Cardiac septum (tissue), 1 donor: ENCODE measurements around the gene PDIA3. TPM values are rescaled to one million over a fixed set of nuclear protein-coding genes. Genes with fewer than 3 reads are reported as not detected.
"Not testable (repeated sequence)": the region's sequence is repeated elsewhere in the genome, so short reads cannot be mapped to it uniquely, and the experiment has no call there.

Source experiments
- DNase-seq: peaks from one replicate; pipeline ENCODE4 v3.0.0-alpha.2; 2020; ENCODE audit warnings: low spot score
- intact Hi-C: fragments of 100-400 bp; cut with DNase I; formaldehyde crosslinking; loops from one replicate; pipeline ENCODE4 v1.14.0; 2022
- microRNA-seq: library from miRNA; unstranded; fragments of <30 nt; microRNA quantifications from one replicate; pipeline ENCODE4 v1.2.0, GENCODE V29; 2020
- total RNA-seq: library from RNA; stranded (reverse); fragmentation: NEBNext Ultra II Directional; extraction: Animal tissue kit (Norgen Biotek cat#: 25700); gene quantifications from one replicate; pipeline ENCODE4 v1.2.1, GENCODE V29; 2021
- donor health status: DM: no; HTN: no; CAD: no.

PDIA3 gene
- total RNA-seq, 1 donor from 2014 or later, result 176 TPM

- DNase-seq, result no peak
- intact Hi-C loops, result no loop called here
Observed at GRCh38 chr15:43808435-43808950, 62.3 kb downstream of the PDIA3 start.

- intact Hi-C loops, result no loop called here
- DNase-seq, result no peak
Observed at GRCh38 chr15:43808960-43809678, 62.9 kb downstream of the PDIA3 start.

- intact Hi-C loops, DNase-seq: not testable (repeated sequence)
Observed at GRCh38 chr15:43815064-43815463, 68.8 kb downstream of the PDIA3 start.

GRCh38 chr15:43821505-43821904 is 75.3 kb downstream of the PDIA3 start:
- intact Hi-C loops, result no loop called here
- DNase-seq, result no peak

Small RNA genes within 50 kb of the gene (microRNA-seq; reads per million reads assigned to microRNA genes)
- gene MIR1282, result not detected

Other genes with a start within 250 kb of the PDIA3 start
- 182 TPM for gene MAP1A, start 228.8 kb upstream of the PDIA3 start, total RNA-seq
- 42.1 TPM for gene PPIP5K1, start 156.2 kb upstream of the PDIA3 start, total RNA-seq
- gene CKMT1B, start 152.4 kb upstream of the PDIA3 start, total RNA-seq, result not detected
- gene STRC, start 127.6 kb upstream of the PDIA3 start, total RNA-seq, result 0.24 TPM
- 3.0 TPM for gene CATSPER2, start 97.6 kb upstream of the PDIA3 start, total RNA-seq
- 0.32 TPM for gene CKMT1A, start 52.6 kb upstream of the PDIA3 start, total RNA-seq
- 2.2 TPM for gene ELL3, start 30.5 kb downstream of the PDIA3 start, total RNA-seq
- gene SERF2, start 45.9 kb downstream of the PDIA3 start, total RNA-seq, result 943 TPM
- 0.43 TPM for gene SERINC4, start 53.8 kb downstream of the PDIA3 start, total RNA-seq
- 11.7 TPM for gene HYPK, start 54.2 kb downstream of the PDIA3 start, total RNA-seq
- 19.8 TPM for gene MFAP1, start 78.3 kb downstream of the PDIA3 start, total RNA-seq
- gene WDR76, start 80.6 kb downstream of the PDIA3 start, total RNA-seq, result 0.97 TPM